Skeletal muscle tissue (tissue), 4 donors: ENCODE data around the gene LRRC45. TPM values are rescaled to one million over a fixed set of nuclear protein-coding genes. Genes with fewer than 3 reads are reported as not detected.

ENCODE experiments used
- H3K27ac ChIP-seq: one replicate; pipeline ENCODE4 v1.7.0; 2013; ENCODE audit warnings: mild to moderate bottlenecking, low read depth, low read length, inconsistent platforms
- H3K27me3 ChIP-seq, 3 donors: one replicate each; pipeline ENCODE4 v1.7.0; 2013; ENCODE audit warnings: low read length in 3 of 3; ENCODE audit not compliant: control insufficient read depth in 3 of 3, insufficient read depth in 3 of 3
- H3K36me3 ChIP-seq, 3 donors: one replicate each; pipeline ENCODE4 v1.7.0; 2013; ENCODE audit warnings: low read length in 3 of 3; ENCODE audit not compliant: control insufficient read depth in 3 of 3, insufficient read depth in 3 of 3
- H3K4me1 ChIP-seq, 3 donors: one replicate each; pipeline ENCODE4 v1.7.0; 2013; ENCODE audit warnings: low read length in 3 of 3, mild to moderate bottlenecking in 3 of 3; ENCODE audit not compliant: control insufficient read depth in 3 of 3, insufficient read depth in 3 of 3
- H3K4me3 ChIP-seq, 3 donors: one replicate each; pipeline ENCODE4 v1.7.0; 2013; ENCODE audit warnings: low read length in 3 of 3
- H3K9ac ChIP-seq, 3 donors: one replicate each; pipeline ENCODE4 v1.7.0; 2013; ENCODE audit warnings: low read length in 3 of 3, mild to moderate bottlenecking in 3 of 3, moderate library complexity in 2 of 3, low read depth in 1 of 3
- H3K9me3 ChIP-seq, 3 donors: one replicate each; pipeline ENCODE4 v1.7.0; 2013; ENCODE audit warnings: low read length in 3 of 3; ENCODE audit not compliant: control insufficient read depth in 3 of 3
- total RNA-seq: library from RNA; depleted of rRNA; stranded (reverse); fragments of >200 nt; gene quantifications from one replicate; pipeline ENCODE4 v1.2.3, GENCODE V29; 2014
- donor health status: Osteomylitis.

The LRRC45 gene
- total RNA-seq, 1 donor from 2014 or later: 7.8 TPM

DNA sequence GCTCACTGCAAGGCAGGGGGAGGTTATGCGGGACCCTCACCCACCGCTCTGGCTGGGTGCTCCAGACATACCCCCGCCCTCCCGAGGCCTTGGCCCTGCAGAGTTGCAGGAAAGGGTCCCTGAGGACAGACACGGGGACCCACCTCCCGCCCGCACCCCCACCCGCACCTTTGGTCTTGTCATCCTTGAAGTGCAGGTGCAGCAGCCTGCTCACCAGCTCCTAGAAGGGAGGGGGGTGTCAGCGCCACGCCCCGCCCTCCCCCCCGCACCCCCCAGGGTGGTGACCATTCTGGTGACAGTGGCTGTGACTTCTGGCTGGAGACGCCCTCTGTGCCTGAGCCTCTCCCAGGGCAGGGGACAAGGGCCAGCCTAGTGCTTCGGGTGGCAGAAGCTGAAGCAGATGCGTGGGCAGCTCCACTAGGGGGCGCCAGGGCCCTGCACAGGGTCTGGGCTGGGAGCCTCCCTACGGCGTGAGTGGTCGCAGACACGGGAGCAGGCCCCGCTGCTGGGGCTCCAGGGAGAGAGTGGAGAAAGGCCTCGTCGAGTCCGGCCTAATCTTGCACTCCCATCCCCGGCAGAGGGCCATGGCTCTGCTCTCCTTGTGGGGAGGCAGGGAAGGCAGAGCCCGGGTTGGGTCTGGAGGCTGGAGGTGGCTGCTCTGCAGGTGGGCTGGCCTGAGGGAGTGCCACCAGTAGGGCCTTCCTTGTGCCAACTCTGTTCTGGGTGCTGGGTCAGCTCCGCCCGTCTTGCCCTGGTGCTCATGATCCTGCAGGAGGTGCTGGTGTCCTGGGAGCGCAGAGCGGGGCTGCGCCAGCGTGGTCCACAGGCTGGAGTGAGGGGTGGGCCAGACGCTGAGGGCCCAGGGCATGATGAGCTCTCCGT is 3.2 kb upstream of the LRRC45 start:
- Histone ChIP-seq H3K9me3 (no peaks in the 10 kb centered on the region), H3K27me3 (no peaks in the 10 kb centered on the region), H3K27ac (no peak overlapping the region), H3K36me3 (no peaks in the 10 kb centered on the region), H3K4me3 (no peak overlapping the region), H3K4me1 (peaks cover 46 to 64% (median 61%) of the 10 kb centered on the region in 3 donors), H3K9ac (peak overlapping the region in 1 of 3 donors; percentile 54)

DNA sequence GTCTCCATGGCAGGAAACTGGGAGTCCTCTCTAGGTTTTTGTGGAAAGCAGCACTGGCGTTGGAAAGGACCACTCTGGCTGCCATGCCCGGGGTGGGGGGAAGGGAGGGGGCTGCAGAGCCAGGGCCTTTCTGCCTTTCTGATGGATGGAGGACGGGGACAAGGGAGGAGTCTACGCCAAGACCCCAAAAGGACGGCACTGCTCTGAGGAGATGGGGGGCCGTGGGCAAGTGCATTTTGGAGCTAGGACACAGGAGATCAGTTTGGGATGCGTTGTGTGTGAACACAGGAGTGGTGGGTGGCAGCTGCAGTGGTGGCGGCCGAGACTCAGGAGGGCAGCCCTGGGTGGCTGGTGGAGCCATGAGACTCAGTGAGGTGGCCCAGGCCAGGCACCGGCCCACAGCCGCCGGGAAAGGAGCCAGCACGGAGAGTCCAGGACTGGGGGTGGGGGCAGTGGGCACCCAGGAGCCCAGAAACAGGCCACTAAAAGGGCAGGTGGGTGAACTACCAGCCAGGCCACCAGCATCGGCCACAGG is 2.5 kb upstream of the LRRC45 start:
- no peak overlapping the region for H3K4me3 ChIP-seq
- no peak overlapping the region for H3K27ac ChIP-seq
- H3K36me3 ChIP-seq: no peaks in the 10 kb centered on the region
- H3K4me1 ChIP-seq: peaks cover 46 to 64% (median 61%) of the 10 kb centered on the region in 3 donors
- no peaks in the 10 kb centered on the region for H3K27me3 ChIP-seq
- peak overlapping the region in 1 of 3 donors; percentile 16 for H3K9ac ChIP-seq
- no peaks in the 10 kb centered on the region for H3K9me3 ChIP-seq

DNA sequence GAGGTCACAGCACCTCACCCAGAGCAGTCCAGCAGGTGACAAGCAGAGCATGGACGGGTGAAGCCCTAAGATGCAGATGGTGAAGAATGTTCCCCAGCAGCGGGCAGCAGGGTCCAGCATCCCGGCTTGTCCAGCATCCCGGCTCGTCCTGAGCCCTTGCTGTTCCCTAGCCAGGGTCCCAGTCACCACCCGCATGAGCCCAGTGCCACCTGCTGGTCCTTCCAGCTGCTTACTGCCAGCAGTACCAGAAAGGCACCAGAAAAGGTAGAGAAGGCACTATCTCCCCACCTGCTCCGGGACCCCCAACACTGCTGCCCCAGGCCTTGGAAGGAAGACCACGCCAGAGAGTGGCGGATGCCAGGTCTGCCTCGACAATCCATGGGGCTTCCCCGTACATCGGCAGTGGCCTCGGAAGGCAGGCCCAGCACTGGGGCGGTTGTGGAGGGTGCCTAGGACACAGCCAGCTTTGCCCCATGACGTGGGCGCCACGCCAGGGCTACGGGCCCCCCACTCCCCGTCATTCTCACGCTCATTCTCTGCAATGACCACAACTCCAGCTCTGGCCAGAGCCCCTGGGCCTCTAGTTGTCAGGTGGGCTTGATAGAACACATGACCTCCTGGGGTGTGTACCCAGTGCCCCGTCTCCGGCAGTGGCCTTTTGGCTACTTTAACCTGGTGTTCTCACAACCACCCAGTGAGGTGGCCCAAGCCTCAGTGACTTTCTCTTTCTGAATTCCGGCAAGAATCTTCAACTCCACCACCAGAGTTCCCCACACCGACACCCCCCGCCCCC is 1.8 kb upstream of the LRRC45 start:
- peaks cover 46 to 64% (median 61%) of the 10 kb centered on the region in 3 donors for H3K4me1 ChIP-seq
- H3K9ac ChIP-seq: peak overlapping the region; percentile 81 to 89 (median 85)
- no peak overlapping the region for H3K27ac ChIP-seq
- H3K4me3 ChIP-seq: peak overlapping the region in 2 of 3 donors; percentile 83 to 88
- H3K27me3 ChIP-seq: no peaks in the 10 kb centered on the region
- no peaks in the 10 kb centered on the region for H3K36me3 ChIP-seq
- no peaks in the 10 kb centered on the region for H3K9me3 ChIP-seq

DNA sequence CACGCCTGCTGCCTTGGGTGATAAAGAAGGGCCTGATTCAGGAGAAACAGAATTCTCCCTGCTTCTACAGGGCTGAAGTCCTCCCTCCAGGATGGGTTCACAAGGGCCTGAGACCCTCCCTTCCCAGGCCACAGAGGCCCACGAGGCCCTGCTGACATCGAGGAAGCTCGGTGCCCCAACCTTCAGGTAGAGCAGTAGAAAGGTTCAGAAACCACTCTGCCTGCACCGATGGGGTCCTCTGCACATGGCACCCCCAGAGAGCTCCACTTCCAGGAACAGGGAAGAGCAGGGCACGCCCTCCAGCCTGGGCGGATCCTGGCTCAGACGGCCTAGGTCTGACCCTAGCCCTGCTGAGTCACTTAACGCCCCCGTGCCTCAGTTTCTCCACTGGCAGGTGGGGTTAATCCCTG is 1.2 kb upstream of the LRRC45 start:
- peak overlapping the region; percentile 78 to 88 (median 83) for H3K4me3 ChIP-seq
- H3K4me1 ChIP-seq: peaks cover 46 to 64% (median 61%) of the 10 kb centered on the region in 3 donors
- no peaks in the 10 kb centered on the region for H3K9me3 ChIP-seq
- H3K27ac ChIP-seq: no peak overlapping the region
- H3K36me3 ChIP-seq: peaks cover 0 to 2% (median 0%) of the 10 kb centered on the region in 3 donors
- H3K27me3 ChIP-seq: no peaks in the 10 kb centered on the region
- peak overlapping the region; percentile 81 to 89 (median 85) for H3K9ac ChIP-seq

DNA sequence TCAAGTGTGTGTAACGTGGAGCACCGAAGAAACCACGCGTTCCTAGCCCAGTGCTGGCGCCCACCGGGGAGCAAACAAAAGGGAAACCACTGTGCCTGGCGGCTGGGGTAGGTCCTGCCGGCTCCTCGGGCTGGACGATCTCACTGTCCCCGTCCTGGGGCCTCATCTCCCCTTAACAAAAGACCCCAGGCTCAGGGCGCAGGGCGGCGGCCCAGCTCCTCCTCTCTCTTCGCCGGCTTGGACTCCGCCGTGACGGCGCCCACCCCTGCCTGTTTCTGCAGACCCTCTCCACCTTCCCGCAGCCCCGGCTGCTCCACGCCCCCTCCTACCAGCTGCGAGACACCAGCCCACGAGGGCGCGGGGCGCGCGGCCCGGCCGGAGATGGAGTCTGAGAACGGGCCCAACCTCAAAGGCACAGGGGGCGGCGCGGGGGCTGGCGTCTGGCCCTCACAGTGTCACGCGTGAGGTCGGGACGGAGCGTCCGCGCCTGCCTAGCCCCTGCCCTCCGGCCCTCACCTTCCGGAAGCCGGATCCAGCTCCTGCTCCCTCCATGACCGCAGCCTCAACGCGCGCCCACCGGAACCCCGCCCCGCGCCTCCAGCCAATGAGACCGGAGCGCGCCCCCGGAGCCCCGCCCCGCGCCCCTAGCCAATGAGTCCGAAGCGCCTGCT is 660 bp upstream of the LRRC45 start, which contains the start of gene CENPX:
CENPX (minus strand) TSS at position 569 of the 671 bp plus-strand sequence; CDS start at position 552, 17 bp downstream.
- H3K4me1 ChIP-seq: peaks cover 46 to 61% (median 58%) of the 10 kb centered on the region in 3 donors
- peak within 1 kb of the TSS; percentile 81 to 89 (median 85) for H3K9ac ChIP-seq
- no peaks in the 10 kb centered on the region for H3K9me3 ChIP-seq
- H3K4me3 ChIP-seq: peak within 1 kb of the TSS; percentile 78 to 88 (median 83)
- no peaks in the 10 kb centered on the region for H3K27me3 ChIP-seq
- H3K36me3 ChIP-seq: peaks cover 0 to 6% (median 0%) of the 10 kb centered on the region in 3 donors
- peak within 1 kb of the TSS; percentile 56 for H3K27ac ChIP-seq

DNA sequence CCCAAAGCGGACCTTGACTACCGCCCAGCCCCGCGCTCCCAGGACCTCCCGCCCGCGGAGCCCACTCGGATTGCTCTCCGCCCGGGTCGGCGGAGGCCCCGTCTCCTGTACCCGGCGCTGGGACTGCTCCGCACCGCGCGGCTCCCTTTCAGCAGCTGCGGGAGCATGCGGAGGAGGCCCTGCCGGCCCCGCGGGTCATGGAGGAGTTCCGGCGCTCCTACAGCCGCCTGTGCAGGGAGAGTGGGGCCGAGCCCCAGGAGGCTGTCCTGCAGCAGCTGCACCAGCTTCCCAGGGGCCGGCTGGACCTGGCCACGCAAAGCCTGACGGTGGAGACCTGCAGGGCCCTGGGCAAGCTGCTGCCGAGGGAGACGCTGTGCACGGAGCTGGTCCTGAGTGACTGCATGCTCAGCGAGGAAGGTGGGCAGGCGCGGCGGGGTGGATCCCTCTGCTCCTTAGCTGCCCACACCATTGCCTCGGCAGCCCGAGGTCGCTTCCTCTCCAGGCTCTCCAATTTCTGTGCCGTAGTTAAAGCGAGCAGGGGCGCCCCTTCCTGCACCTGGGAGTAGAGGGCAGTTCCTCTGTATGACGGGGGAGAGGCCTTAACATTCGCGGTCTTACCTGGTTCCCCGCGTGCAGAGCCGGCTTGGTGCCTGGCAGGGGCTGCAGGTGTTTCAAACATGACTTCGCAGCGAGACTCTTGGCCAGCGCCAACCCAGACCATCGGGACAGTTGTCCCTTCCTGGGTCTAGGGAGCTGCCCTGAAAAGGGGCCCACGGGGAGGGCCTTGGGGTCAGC is 539 bp downstream of the LRRC45 start:
- Histone ChIP-seq H3K9me3 (no peaks in the 10 kb centered on the region), H3K9ac (peak overlapping the region; percentile 65 to 84 (median 70)), H3K27me3 (no peaks in the 10 kb centered on the region), H3K27ac (no peak overlapping the region), H3K4me1 (peaks cover 35 to 49% (median 46%) of the 10 kb centered on the region in 3 donors), H3K4me3 (peak overlapping the region; percentile 73 to 82 (median 77)), H3K36me3 (peaks cover 0 to 6% (median 2%) of the 10 kb centered on the region in 3 donors)

DNA sequence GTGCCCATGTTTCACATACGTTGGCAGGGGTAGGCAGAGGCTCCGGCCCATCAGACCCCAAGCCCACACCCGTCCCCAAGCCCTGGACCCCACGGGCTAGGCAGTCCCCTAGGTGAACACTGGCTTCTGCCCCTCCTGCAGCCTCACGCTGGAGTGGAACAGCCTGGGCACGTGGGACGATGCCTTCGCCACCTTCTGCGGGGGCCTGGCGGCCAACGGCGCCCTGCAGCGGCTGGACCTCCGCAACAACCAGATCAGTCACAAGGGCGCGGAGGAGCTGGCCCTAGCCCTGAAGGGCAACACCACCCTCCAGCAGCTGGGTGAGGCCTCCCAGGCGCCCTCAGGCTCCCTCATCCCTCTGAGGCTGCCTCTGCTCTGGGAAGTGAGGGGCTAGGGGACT is 1.8 kb downstream of the LRRC45 start:
- H3K9ac ChIP-seq: no peak overlapping the region
- H3K4me3 ChIP-seq: no peak overlapping the region
- H3K27me3 ChIP-seq: no peaks in the 10 kb centered on the region
- no peak overlapping the region for H3K27ac ChIP-seq
- no peaks in the 10 kb centered on the region for H3K9me3 ChIP-seq
- H3K4me1 ChIP-seq: peaks cover 24 to 43% (median 38%) of the 10 kb centered on the region in 3 donors
- H3K36me3 ChIP-seq: peaks cover 0 to 6% (median 2%) of the 10 kb centered on the region in 3 donors

DNA sequence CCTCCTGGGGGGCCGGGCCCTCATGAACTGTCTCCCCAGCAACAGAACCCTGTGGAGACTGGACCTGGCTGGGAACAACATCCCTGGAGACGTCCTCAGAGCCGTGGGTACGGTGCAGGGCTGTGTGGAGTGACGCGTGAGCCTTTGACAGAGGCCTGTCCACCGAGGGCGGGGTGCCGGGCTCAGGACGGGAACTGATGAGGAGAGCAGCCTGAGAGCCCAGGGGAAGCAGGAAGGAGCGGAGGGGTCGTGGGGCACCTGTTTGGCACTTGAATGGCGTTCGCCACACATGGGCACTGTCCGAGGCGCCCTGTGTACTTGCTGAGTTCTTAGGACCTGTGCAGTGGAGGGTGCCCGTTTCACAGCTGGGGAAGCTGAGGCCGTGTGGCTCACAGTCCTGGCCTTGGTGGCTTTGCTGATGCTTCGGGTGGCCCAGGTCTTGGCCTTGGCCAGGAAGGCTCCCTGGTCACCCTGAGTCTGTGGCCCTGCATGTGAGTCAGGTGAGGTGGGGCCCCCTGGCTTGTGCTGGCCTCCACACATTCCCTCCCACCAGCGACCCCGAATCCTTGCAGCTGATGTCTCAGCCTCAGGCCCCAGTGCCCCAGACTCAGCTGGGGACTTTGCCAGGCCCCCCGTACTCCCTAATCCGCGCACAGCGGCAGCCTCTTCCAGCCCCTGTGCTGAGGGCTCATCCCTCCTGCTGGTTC is 2.4 kb downstream of the LRRC45 start:
- Histone ChIP-seq H3K9ac (peak overlapping the region in 1 of 3 donors; percentile 10), H3K4me1 (peaks cover 24 to 44% (median 39%) of the 10 kb centered on the region in 3 donors), H3K27me3 (no peaks in the 10 kb centered on the region), H3K4me3 (no peak overlapping the region), H3K27ac (no peak overlapping the region), H3K9me3 (no peaks in the 10 kb centered on the region), H3K36me3 (peaks cover 0 to 6% (median 2%) of the 10 kb centered on the region in 3 donors)
